NCI-H510A (cell line): ENCODE data around the gene FUT2.
A peak's percentile ranks its signal among the peaks of the same experiment; 100 is the strongest.
"Not testable (repeated sequence)": the region's sequence is repeated elsewhere in the genome, so short reads cannot be mapped to it uniquely, and the experiment has no call there.

Experiments used
- DNase-seq: peaks from one replicate; lab custom pipeline; 2025; lab: John Stamatoyannopoulos, UW

Gene FUT2

DNA sequence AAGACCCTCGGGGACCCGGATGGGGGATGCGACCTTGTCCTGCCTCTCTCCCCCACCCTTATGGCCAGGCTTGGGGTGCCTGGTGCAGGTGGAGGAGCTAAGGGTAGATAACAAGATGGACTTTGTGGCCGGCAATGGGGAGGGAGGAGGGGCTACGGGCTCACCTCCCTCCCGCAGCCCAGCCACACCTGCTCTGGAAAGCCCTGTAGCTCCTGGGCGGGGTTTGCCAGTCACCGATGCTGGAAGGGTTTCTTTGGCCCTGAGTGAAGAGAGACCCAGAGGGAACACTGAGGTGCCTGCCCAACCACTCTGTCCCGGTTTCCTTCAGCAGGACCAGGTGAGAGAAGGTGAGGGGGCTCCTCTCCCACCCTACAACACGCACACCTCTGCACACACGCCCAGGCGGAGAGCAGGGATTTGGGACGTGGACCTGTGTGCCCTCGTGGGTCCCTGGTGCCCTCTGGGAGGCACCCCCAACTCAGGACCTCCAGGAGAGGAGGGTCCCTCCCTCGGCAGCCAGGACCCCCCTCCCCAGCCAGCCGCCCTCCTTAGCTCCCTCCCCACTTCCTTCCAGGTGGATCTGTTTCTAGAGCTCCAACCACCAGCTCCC, at the start of gene FUT2:
FUT2 (plus strand) TSS at position 229 of the 610 bp plus-strand sequence. CDS start 6,986 bp downstream, outside the sequence.
- DNase-seq, result peak; percentile 80

GRCh38 chr19:48646001-48646721, 49.6 kb upstream of the FUT2 start, which contains the start of gene CA11:
TSS of gene CA11 (minus strand) at chr19:48646187. CDS start at chr19:48645632, 555 bp downstream.
- peak; percentile 94 for DNase-seq

GRCh38 chr19:48646722-48647216, 49.0 kb upstream of the FUT2 start:
- no peak for DNase-seq

GRCh38 chr19:48648134-48648533, 47.6 kb upstream of the FUT2 start:
- DNase-seq, result no peak

DNA sequence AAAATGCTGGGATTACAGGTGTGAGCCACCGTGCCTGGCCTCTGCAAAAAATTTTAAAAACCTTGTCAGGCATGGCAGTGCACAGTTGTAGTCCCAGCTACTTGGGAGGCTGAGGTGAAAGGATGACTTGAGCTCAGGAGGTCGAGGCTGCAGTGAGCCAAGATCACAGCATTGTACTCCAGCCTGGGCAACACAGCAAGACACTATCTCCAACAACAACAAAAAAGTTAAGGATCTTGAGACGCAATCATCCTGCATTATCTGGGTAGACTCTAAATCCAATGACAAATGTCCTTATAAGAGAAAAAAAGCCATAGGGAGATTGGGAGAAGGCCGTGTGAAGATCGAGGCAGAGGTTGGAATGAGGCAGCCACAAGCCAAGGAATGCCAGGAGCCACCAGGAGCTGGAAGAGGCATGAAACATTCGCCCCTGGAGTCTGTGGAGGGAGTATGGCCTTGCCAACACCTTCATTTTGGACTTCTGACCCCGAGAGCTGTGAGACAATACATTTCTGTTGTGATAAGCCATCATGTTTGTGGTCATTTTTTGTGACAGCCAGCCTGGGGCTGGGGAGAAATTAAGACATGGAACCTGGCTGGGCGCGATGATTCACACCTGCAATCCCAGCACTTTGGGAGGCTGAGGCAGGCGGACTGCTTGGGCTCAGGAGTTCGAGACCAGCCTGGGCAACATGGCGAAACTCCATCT, 44.6 kb upstream of the FUT2 start:
- no peak for DNase-seq

- DNase-seq, result no peak
These were observed 44.1 kb upstream of the FUT2 start for GRCh38 chr19:48651683-48652048.

DNA sequence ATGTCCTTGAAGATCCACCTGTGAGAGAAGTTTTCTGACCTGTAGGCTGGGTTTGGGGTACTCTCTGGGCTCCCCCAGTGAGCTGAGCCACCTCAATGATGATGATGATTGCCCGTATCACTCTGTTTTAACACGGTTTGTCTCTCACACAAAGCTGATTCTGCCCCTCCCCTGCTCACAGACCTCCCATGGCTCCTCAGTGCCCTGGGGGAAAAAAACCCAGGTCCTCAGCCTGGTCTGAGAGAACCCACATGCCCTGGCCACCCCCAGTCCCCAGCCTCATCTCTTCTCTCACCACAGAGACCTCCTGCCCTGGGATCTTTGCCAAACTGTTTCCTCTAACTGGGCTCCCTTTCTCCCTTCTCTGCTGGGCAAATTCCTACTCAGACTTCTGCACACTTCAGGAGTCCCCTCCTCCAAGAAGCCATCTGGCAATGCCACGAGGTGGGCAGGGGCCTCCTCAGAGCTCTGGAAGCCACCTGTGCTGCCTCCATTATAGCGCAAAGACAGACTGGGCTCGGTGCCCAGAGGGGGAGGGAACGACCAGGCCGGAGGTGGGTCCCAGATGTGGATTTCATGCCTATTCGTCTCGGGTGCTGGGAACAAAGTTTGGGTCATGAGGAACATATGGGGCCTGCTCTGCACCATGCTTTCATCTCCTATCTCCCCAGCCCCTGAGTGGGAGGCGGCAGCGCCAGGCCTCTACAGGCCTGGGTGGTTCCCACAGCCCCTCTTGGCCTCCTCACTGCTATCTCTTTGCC, 41.3 kb upstream of the FUT2 start:
- no peak for DNase-seq

GRCh38 chr19:48656840-48657474, 38.8 kb upstream of the FUT2 start:
- DNase-seq, result no peak

DNA sequence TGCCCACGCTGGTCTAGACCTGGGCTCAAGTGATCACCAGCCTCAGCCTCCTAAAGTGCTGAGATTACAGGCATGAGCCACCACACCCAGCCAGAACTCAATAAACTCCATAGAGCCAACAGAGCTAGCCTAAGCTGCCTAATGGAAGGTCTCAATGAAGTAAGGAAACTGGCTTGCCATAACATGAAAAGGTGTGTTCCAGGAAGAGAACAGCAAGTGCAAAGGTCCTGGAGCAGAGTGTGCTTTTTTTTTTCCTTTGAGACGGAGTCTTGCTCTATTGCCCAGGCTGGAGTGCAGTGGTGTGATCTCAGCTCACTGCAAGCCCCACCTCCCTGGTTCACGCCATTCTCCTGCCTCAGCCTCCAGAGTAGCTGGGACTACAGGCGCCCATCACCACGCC, 37.9 kb upstream of the FUT2 start:
- not testable (repeated sequence) for DNase-seq

DNA sequence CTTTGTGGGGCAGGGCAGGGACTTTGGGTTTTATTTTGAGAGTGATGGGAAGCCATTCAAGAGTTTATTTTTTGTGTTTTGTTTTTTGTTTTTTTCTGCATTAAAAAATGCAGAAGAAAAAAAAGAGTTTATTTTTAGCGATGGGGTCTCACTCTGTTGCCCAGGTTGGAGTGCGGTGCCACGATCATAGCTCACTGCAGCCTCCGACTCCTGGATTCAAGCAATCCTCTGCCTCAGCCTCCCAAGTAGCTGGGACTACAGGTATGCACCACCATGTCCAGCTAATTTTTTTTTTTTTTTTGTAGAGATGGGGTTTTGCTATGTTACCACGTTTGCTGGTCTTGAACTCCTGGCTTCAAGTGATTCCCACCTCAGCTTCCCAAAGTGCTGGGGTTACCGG, 37.3 kb upstream of the FUT2 start:
- DNase-seq, result no peak

DNA sequence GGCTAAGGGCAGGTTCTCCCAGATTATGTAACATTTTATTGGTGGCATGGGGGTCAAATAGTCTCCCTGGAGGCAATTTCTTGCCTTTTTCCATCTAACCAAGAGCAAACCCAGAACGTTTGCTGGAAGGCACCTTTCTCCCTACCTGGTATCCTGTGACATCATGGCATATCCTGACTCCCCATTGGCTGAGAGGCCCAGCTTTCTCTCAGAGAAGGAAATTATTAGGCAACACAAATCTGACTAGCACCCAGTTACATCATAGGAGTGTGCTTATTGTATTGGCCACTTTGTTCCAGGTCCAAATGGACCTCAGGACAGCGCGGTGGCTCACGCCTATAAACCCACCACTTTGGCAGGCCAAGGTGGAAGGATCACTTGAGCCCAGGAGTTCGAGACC, 36.0 kb upstream of the FUT2 start:
- DNase-seq, result no peak

GRCh38 chr19:48660852-48661710, 34.7 kb upstream of the FUT2 start:
- peak; percentile 57 for DNase-seq

- DNase-seq, result no peak
These were observed 34.1 kb upstream of the FUT2 start for GRCh38 chr19:48661711-48662090.

GRCh38 chr19:48663667-48664066, 32.1 kb upstream of the FUT2 start:
- no peak for DNase-seq

DNA sequence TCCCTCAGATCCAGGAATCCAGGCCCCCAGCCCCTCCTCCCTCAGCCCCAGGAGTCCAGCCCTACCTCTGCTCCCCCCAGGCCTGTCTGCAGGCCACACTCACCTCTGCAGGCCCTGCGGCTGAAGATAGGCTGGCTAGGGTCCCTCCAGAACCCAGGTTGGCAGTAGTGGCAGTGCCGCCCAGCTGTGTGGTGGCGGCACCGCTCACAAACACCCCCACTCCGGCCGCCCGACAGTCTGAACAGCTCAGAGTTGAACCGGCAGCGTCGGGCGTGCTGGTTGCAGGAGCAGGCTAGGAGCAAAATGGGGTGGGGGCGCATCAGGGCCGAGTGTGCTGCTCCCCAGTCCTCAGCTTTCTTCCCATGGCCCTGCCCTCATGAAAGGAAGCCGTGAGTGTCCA, 31.3 kb upstream of the FUT2 start:
- no peak for DNase-seq

DNA sequence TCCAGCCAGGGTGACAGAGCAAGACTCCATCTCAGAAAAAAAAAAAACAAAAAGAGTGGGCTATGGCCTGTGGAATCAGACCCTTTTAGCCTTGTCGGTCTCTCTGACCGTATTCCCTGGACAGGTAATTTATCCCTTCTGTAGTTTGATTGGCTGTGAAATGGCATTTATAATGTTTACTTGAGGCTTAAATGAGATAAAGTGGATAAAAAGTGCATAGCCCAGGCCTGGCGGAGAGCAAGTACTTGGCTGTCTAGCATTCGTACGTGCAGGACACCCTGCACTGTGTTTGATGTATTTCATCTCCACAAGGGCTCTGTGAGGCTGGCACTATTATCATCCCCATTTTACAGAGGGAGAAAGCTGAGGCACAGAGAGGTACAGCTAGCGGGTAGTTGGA, 30.0 kb upstream of the FUT2 start:
- no peak for DNase-seq

DNA sequence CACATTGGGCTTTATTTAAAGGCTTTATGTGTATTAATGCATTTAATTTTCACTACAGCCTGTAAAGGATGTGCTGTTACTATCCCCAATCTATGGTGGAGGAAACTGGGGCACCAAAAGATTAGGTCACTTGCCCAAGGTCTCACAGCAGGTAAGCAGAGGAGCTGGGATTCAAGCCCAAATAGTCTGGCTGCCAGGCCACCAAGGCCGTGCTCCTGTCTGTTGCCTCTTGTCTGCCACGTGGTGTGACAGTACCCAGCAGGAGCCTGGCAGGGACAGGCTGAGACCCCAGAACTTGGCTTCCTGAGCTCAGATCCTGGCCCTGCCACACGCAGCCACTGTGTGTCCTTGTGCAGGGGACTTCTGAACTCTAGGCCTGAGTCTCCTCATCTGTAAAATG, 27.4 kb upstream of the FUT2 start:
- no peak for DNase-seq

GRCh38 chr19:48668761-48669160, 27.0 kb upstream of the FUT2 start:
- DNase-seq, result no peak

DNA sequence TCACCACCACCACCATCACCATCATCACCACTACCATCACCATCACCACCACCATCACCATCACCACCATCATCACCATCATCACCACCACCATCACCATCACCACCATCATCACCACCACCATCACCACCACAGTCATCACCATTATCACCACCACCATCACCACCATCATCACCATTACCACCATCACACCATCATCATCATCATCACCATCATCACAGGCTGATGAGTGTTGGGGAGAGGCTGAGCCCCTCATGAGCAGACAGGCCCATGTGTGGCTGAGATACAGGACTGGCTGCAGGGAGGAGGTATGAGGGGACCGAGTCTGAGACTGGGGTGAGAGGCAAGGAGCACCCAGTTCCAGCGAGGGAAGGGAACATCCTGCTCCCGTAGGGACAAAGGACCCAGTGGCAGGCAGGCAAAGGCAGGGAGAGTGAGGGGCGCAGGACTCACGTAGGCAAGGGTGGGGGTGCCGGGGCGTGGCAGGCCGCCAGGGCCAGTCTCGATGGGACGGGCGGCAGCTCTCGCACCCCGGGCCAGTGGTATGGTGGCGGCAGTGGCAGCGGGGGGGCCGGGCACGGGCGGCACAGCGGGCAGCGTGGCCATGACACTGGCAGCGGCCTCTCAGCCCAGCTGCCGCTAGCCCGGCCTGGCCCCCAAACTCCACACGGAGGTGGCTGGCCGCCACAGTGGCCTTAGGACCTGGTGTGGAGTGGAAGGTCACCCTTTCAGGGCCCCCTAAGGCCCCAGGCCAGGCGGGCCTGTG, 25.7 kb upstream of the FUT2 start:
- no peak for DNase-seq
